Kasumi-1 (cell line): Measurements from ENCODE around the gene CMSS1.

ENCODE experiments used
- DNase-seq, 2 experiments: peaks; one replicate each; lab custom pipeline; 2025; lab: John Stamatoyannopoulos, UW

Gene CMSS1

GRCh38 chr3:99854756-99855298 lies 37.2 kb downstream of the CMSS1 start:
- no peak for DNase-seq

GRCh38 chr3:99855900-99856299 lies 38.2 kb downstream of the CMSS1 start:
- no peak for DNase-seq

GRCh38 chr3:99856437-99857220 lies 39.0 kb downstream of the CMSS1 start:
- DNase-seq: no peak

GRCh38 chr3:99857278-99857677 lies 39.6 kb downstream of the CMSS1 start:
- no peak for DNase-seq

- DNase-seq: no peak
Measured at GRCh38 chr3:99858469-99858868, 40.8 kb downstream of the CMSS1 start.

- DNase-seq: no peak
Measured at GRCh38 chr3:99859825-99860224, 42.2 kb downstream of the CMSS1 start.

- no peak for DNase-seq
Measured at GRCh38 chr3:99861216-99861615, 43.6 kb downstream of the CMSS1 start.

- DNase-seq: no peak
Measured at GRCh38 chr3:99862208-99862607, 44.5 kb downstream of the CMSS1 start.

- no peak for DNase-seq
Measured at GRCh38 chr3:99863002-99863401, 45.3 kb downstream of the CMSS1 start.

GRCh38 chr3:99863588-99863987 lies 45.9 kb downstream of the CMSS1 start:
- DNase-seq: no peak

GRCh38 chr3:99864289-99864688 lies 46.6 kb downstream of the CMSS1 start:
- no peak for DNase-seq

GRCh38 chr3:99865321-99865720 lies 47.7 kb downstream of the CMSS1 start:
- no peak for DNase-seq

- peak in 1 of 2 experiments; percentile 21 for DNase-seq
Measured at GRCh38 chr3:99866261-99866761, 48.6 kb downstream of the CMSS1 start.

- DNase-seq: no peak
Measured at GRCh38 chr3:99867594-99868310, 50.1 kb downstream of the CMSS1 start.

GRCh38 chr3:99868311-99868646 lies 50.6 kb downstream of the CMSS1 start:
- DNase-seq: no peak

- DNase-seq: no peak
Measured at GRCh38 chr3:99869621-99870020, 52.0 kb downstream of the CMSS1 start.

- DNase-seq: no peak
Measured at GRCh38 chr3:99870712-99871111, 53.0 kb downstream of the CMSS1 start.

GRCh38 chr3:99871231-99872045 lies 53.8 kb downstream of the CMSS1 start:
- no peak for DNase-seq

GRCh38 chr3:99872923-99873254 lies 55.2 kb downstream of the CMSS1 start:
- no peak for DNase-seq

GRCh38 chr3:99873269-99874102 lies 55.8 kb downstream of the CMSS1 start:
- no peak for DNase-seq

GRCh38 chr3:99874237-99875002 lies 56.8 kb downstream of the CMSS1 start:
- no peak for DNase-seq
